ENCODE results near the gene IGF1R.

IGF1R gene

DNA sequence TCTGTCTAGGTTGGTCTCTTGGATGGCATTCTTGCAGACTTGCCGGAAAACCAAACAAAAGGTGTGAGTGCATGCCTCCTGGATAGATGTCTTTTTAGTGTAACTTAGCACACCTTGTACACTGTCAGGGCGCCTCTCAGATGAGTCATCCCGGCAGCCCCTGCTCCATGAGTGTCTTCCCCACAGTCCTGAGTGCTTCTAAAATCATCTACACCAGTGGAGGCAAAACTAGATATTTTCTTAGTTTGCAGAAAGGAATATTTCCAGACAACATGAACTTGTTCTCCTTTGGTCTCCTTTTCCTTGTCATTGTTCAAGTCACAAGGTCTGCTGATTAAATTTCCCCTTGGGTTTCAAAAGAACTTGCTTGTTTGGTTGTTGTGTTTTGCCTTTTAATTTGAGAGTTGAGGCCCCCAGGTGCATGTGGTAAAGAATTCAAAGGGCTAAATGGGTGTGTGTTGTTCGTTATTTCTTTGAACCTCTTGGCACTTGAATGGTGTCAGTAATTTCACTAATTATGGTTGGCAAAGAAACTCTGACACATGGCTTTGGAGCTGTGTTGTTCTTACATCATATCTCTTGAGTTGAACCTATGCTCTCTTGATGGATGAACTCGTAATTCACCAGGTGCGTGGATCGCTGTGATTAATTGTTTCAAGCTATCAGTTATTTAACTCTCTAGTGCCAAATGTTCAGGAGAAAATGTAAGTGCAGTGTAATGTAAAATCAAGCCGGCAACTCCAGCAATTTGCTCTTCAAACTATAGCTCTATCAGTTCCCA lies 98.2 kb downstream of the IGF1R start:
- no peak for DNase-seq (ENCODE audit: low read depth)

DNA sequence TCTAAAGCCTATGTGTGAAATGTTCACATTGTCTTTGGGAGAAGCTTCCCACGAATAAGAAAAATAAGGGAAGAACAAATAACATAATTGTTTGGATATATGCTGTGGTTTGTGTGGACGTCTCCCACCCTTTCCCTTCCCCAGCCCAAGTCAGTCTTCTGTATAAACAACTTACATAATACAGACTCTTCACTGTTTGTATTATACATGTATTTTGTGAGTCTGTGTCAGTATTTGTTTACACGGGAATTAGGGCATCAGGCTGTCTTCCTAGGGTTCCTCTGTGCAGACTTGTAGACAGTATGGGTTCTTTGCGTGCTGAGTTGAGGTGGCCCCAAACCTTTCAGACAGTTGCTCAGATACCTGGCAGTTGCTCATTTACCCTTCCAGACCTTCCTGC lies 103.4 kb downstream of the IGF1R start:
- no peak for DNase-seq (ENCODE audit: low read depth)

DNA sequence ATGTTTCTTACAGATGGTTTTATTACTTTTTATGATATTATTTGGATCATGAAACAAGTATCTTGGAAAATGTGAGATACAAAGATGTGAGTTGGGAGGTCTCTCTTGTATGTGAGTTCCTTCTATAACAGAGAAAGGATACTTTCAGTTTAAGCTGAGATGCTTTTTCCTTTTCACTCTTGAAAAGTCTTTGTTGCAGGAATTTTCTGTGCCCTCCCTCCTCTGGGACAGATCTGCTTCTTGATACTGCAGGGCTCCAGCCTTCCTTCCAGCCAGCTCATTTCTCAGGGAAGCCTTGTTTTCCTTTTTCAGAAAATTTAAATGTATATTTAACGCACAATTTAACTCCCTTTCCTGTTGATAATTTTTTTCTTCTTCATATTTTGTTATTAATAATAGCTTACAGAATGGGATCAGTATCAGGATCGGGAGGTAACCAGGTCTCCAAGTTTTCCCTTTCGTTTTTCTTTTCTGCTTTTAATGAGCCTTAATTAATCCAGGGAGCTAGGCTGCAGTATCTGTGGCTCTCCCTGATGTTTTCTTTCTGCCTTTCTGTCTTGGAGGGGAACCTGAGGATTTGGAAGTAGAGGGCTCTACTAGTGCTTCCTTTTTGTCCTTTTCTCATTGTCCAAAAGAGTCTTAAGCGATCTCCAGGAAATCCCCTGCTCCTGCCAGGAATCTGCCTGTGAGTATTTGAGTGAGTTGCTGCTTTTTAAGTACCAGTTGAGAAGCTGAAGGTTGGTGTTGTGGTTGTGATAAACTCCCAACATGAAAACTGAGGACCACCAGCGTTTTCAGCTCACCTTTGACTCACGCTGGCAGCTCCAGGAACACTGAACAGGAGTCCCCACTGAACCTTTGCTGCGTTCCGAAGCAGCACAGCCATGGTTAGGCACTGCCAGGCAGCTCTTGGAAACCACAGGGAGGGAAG lies 105.7 kb downstream of the IGF1R start:
- DNase-seq (ENCODE audit: low read depth), result no peak

DNA sequence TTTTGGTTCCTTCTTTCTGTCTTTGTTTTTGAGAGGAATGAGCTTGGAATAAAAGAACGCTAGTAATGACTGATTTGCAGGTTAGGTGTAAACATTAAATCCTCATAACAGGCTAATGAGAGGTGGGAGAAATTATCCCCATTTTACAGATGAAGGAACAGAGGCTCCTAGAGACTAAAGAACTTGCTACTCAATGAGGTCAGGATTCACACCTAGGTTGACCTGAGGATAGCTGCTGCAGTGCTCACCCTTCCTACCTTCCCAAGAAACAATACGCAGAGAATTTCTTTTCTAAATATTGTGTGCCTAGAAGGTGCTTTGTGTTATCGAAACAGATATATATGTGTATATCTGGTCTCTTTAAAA lies 106.3 kb downstream of the IGF1R start:
- DNase-seq (ENCODE audit: low read depth), result no peak

DNA sequence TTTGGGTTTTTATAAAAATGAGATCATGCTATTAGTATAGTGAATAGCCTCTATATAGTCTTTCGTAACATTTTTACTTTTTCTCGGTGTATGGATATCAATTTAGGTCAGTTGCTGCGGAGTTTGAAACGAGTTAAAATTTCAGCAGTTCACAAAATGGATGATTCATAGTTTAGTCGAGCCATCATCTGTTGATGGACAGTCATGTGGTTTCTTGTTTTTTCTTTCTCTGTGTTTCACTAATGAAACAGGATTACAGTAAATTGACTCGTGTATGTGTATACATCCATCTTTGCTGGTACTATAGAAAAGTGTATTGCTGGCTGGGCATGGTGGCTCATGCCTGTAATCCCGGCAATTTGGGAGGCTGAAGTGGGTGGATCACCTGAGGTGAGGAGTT lies 106.8 kb downstream of the IGF1R start:
- DNase-seq (ENCODE audit: low read depth), result no peak

DNA sequence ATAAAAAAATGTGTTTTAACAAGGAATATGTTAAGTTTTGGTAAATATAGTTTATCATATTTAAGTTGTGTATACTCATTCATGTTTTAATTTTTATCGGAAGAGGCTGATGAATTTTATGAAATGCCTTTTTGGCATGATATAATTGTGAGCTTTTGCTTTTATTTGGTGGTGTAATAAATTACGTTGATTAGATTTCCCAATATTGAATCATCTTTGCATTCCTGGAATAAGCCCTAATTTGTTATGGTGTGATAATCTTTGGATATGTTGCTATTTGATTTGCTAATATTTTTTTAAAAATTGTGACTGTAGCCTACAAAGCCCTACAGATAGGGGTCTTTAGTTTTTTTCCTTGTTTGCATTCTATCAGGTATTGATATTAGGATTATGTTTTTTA lies 107.4 kb downstream of the IGF1R start:
- DNase-seq (ENCODE audit: low read depth), result no peak

DNA sequence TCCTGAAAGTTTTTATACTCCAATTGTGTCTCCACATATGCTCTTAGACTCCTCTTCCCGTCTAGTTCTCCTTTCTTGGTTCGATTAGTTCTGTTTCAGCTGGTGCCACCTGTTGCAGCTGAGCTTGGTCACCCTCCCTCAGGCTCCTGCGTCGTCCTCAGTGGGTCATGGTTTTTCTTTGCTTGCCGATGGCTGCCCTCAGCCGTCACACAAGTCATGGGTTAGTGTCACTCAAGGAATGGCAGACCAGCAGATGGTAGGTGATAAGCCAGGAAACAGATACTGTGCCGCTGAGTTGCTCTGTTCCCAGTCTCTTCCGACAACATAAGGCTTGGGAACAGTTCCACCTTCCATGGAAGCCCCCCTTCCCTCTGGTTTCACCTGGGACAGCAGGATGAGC lies 109.9 kb downstream of the IGF1R start:
- DNase-seq (ENCODE audit: low read depth), result no peak

DNA sequence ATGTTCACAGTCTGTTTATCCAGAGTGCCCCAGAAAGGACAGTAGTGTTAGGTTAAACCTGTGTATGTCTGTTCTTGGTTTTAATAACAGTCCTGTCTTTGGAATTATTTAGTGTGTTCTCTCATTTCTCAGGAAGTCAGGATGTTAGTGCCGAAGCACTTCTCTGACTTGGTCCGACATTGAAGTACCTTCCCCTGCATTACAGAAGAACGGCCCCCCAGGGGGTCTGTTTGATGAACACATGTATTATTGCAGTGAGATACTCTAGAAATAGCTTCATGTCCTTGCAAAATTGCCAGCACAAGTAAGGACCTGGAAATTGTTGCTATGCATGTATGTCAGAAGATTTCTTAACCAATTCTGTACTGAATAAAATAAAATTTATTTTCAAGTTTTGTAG lies 110.9 kb downstream of the IGF1R start:
- DNase-seq (ENCODE audit: low read depth), result no peak

DNA sequence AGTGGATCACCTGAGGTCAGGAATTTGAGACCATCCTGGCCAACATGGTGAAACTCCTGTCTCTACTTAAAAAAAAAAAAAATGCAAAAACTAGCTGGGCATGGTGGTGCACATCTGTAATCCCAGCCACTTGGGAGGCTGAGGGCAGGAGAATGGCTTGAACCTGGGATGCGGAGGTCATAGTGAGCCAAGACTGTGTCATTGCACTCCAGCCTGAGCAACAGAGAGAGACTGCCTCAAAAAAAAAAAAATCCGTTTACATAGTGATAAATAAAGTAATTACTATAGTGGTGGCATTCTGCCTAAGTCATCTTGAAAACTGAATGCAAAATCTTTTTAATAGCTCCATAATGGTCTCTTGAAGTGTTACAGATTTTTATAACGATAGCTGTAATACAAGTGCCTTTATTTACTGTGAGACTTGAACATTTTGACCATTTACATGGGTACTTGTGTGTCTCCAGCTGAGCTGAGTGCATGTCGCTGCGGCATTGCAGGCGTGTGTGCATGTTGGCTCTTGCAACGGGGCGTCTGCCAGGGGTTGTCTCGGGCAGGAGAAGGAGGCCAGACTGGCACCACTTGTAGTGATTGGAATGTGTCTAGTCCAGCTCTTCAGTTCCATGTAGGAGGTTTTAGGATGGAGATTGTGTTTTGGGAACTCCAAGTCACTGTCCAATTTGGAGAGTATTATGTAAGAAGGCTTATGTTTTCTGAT lies 111.9 kb downstream of the IGF1R start:
- no peak for DNase-seq (ENCODE audit: low read depth)

DNA sequence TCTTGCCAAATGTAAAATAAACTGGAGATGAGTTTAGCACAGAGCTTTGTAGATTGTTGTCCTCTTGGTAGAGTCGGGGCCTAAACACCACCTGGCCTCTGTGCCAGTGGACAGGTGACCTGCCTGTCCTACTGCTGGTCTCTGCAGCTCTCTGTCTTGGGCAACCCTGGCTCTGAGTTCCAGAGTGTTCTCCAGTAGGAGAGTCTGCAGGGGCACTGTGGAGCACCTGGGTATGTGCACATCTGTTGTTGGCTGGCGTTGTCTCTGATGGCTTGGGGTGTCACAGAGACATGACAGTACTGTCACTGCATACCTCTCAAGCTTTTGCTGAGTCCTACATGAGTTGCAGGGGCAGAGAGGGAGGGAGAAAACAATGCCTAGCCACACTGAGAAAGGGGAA lies 112.6 kb downstream of the IGF1R start:
- no peak for DNase-seq (ENCODE audit: low read depth)

DNA sequence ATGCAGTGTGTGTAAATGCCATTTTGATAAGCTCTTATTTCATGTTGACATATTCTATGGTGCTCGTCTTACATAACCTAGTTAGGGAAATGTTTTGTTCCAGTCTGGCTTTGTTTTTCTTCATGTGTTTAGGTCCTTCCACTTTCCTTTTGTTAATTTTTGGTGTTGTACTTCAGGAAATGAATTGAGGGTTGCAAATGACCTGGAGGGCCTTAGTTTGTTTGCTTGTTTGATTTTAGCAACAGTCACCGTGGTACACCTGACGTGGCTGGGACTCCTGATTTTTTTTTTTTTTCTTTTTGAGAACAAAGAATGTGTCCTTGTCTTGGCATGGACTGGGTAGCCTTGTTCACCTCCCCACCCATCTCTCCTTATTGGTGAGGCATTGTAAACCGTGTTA lies 114.8 kb downstream of the IGF1R start:
- DNase-seq (ENCODE audit: low read depth), result no peak

DNA sequence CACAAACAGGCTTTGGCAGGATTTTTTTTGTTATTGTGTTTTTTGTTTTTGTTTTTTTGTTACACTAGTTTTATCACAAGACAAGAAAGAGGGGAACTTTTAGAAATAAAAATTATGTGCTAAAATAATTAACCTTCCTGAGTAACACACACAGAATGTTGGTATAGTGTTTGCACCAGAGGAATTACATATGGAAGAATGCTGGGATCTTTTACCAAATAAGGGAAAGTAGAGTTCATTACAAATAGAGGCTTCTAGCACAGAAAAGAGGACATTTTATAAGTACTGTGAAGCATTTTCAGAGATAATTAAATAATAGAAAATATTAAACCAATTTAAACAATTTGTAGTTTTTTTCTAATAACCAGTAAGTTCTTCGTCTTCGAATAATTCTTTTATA lies 116.0 kb downstream of the IGF1R start:
- DNase-seq (ENCODE audit: low read depth), result no peak

DNA sequence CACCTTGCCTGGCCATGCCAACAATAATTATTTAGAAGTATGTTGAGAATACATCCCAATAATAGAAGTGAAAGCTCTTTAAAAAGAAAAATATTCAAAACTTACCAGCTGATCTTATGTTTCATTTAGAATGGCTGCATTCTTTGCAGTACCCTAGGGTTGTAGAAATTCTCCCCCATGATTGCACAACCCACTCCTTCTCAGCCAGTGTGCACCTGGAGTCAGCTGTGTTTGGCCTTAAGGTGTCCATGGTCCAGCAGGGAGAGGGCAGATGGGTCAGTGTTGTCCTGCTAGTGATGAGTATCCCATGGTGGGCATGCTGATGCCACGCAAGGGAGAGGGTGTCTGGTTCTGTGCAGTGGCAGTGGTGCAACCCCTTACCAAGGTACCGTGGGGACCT lies 117.3 kb downstream of the IGF1R start:
- no peak for DNase-seq (ENCODE audit: low read depth)

DNA sequence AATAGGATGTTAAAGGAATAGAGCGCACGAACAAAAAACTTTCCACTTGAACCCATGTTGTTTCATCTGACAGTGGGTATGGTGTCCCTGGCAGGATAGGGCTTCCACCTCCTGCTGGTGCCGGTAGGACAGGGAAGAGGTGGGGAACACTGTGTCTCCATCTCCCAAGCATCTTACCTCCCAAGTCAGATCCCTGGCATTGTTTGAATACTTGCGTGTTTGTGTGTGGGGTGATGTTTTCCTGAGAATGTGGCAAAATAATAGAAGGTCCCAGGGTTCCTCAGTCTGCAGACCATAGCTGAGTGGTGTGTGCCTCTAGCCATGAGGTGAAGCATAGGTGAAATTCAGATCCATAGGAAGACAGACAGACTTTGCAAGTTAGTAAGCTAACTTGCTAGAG lies 119.4 kb downstream of the IGF1R start:
- DNase-seq (ENCODE audit: low read depth), result no peak

DNA sequence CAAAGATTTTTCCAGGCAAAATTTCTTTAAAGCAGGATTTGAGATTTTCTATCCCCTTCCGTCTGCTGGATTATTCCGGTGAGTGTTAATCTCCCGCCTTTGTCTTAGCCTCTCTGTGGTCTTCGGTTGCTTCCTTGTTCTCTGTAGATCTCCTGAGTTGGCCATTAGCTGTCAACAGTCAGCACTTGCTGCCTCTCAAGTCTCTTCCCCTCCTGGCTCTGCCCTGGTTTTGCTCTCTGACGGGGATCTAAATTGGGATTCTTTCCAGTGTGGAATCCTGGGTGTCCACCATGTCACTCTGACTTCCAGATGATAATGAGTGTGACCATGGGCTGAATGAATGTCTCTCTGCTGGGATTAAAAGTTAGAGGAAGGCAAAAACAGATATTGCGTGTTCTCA lies 121.5 kb downstream of the IGF1R start:
- no peak for DNase-seq (ENCODE audit: low read depth)

DNA sequence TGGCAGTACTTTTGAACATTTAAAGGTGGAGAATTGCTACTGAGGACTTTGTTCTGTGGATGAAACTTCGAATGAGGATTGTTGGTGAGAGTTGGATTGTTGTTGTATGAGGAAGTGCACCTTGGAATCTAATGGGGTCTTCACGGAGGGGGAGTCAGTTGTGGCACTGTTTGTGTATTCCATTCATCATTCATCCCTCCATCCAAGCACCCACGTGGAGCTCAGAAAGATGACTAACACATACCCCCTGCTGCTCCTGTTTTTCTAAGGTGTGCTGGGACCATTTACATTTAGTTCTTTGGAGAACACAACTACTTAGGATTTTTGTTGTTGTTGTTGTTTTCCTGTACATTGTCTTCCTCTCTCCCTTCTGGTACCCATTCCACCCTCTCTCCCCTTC lies 122.6 kb downstream of the IGF1R start:
- no peak for DNase-seq (ENCODE audit: low read depth)

DNA sequence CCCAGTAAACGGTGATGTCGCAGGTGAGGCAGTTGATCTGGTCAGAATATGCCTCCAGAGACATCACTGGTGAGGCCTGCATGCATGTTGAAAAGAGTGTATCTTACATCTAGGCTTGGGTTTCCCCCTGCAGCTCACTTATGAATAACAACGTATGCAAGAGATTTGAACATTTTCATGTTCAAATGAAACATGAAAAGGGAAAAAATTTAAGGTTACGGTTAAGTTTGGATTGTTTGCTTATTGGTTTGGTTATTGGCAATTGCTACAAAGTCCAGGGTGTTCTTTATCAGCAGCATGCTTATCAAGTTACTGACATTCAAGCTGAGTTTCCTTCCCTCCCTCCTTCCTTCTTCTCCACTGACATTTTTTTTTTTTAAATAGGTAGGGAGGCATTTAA lies 123.2 kb downstream of the IGF1R start:
- DNase-seq (ENCODE audit: low read depth), result no peak

DNA sequence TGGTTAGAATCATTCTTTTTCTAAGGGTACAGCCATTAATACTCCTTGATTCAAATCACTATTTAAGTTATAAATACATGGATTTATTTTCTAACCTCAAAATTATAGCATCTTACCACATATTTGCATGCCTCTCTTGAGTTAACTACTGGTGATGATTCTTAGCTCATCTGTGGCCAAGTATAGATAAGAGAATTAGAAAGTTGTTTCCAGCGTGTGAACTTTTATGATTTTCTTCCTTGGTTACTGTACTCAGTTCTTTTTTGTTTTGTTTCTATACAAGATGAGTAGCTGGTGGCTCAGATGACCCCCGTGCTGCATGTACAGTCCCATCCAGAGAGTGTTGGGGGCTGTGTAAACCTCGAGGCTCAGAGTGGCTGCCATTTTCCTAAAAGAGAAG lies 124.6 kb downstream of the IGF1R start:
- no peak for DNase-seq (ENCODE audit: low read depth)

DNA sequence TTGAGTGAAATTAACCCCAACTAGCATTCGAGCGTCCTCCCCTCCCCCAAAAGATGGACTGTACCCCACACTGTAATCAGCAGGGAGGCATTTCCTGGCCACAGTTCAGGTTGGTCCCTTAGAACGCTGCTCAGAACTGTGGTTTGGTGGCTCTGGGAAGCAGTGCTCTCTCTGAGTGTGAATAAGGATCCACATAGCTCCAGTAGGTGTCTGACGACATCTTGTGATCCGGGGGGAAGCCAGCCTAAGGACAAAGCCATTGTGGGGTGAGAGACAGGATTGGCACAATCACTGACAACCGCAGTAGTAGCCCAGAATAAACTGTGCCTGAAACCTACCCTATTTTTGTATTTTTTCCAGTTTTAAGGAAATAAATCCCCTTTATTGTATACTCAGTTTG lies 125.3 kb downstream of the IGF1R start:
- DNase-seq (ENCODE audit: low read depth), result no peak

DNA sequence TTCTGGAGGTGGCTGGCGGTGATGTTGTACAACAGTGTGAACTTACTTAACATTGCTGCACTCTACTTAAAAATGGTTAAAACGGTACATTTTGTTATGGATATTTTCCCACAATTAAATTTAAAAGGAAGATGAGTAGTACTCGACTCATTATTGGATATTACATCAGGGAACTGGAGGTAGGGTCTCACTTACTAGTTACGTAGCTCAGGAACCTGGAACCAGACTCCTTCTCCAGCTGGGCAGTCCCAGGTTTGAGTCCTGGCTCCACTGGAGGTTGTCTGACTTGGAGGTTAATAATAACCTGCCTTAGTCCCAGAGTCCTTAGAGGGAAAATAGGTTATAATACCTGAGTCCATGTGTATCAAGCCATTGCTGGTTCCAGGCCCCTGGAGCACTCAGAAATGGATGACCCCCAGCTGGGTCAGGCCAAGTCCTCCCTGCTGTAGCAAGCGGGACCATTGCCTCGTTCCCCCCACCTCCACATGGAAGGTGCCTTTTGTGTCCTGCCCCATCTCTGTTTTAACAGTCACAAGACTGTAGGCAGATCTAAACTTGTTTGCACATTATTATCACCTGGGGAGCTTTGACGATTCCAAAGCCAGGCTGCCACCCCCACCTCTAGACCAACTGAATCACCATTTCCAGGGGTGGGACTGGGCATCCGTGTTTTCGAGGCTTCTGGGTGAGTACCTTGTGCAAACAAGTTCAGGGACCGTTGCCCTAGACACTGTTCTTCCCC lies 126.6 kb downstream of the IGF1R start:
- DNase-seq (ENCODE audit: low read depth), result no peak

DNA sequence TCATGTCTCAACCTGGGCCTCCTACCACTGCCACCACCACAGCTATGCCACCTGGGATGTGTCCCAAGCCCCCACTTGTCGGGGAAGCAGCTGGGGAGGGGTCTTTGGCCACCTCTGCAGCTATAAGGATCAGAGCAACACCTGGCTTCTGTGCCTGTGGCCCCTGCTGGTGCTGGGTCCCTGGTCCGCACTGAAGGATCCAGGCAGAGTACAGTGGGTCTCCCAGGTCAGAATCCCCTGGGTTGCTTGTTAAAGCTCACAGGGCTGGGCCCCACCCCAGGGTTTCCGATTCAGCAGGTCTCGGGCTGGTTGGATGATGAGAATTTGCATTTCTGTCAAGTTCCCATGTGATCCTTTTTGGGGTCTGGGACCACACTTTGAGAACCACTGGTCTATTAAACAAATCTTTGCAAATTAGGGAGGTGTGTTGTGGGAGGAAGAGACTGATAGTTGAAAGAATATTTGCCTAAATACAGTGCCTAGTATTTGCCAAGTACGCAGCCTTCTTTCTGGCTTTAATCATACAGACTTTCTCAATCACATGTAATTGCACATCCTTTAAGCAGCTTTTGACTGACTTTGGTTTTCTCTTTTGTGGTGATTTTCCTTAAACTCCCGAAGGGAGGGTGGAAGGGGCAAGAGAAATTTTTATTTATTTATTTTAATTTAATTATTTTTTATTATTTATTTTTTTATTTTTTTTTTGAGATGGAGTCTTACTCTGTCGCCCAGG lies 127.3 kb downstream of the IGF1R start:
- DNase-seq (ENCODE audit: low read depth), result no peak

Data from activated T-helper 1 cell treated with Interleukin-2 at 50 U/mL for 16 hours (primary cell).